Motor neuron (in vitro differentiated cells): Measurements from ENCODE around the gene HIPK2. TPM values are rescaled to one million over a fixed set of nuclear protein-coding genes. Genes with fewer than 3 reads are reported as not detected.
"Not testable (repeated sequence)": the region's sequence is repeated elsewhere in the genome, so short reads cannot be mapped to it uniquely, and the experiment has no call there.

ENCODE experiments used
- ATAC-seq, 8 experiments: fragments of 200-7000 bp; cut with Tn5 transposase; replicated peaks in 6 of 8; 2 replicates each; pipeline ENCODE4 v1.8.0; 2021; ENCODE audit warnings: mild to moderate bottlenecking in 8 of 8, moderate library complexity in 8 of 8
- H3K27ac ChIP-seq, 2 donors: fragments of 250-450 bp; sonication (Bioruptor Pico); 2 replicates each; pipeline ENCODE4 v1.9.0; 2021; ENCODE audit warnings: antibody characterized with exemption in 2 of 2, mild to moderate bottlenecking in 2 of 2, moderate library complexity in 1 of 2
- H3K4me1 ChIP-seq, 2 donors: fragments of 250-450 bp; sonication (Bioruptor Pico); replicated peaks in 1 of 2; 2 replicates each; pipeline ENCODE4 v1.6.1; 2021; ENCODE audit warnings: antibody characterized with exemption in 2 of 2, mild to moderate bottlenecking in 2 of 2, moderate library complexity in 1 of 2
- H3K4me3 ChIP-seq, 5 donors: fragments of 250-450 bp; sonication (Bioruptor Pico); 2 replicates each; pipeline ENCODE4 v1.9.0; 2021; ENCODE audit warnings: antibody characterized with exemption in 5 of 5, mild to moderate bottlenecking in 5 of 5, moderate library complexity in 4 of 5
- WGBS, 10 experiments: fragments of 450-650 bp; shearing (Covaris generic); methylation state at CpG; one replicate each; pipeline ENCODE4 v1.0.0; 2022; 5-methylcytosine and 5-hydroxymethylcytosine counted together
- in situ Hi-C, 9 experiments: fragments of 400-800 bp; cut with MboI; loops; one replicate each; pipeline ENCODE4 v1.15.0; 2021; ENCODE audit warnings: low sequenced_read_pairs in 9 of 9, low pct_unique_long_range_greater_than_20kb in 2 of 9; ENCODE audit not compliant: unreplicated experiment in 9 of 9
- total RNA-seq, 8 experiments: library from RNA; unstranded; fragments of 300-600 nt; gene quantifications; 2 replicates each; pipeline versions ENCODE4 v1.2.3 to v1.2.4, GENCODE V29; 2022

HIPK2 gene
- total RNA-seq, 8 experiments from 2014 or later = 2.0 to 34.9 (median 15.8) TPM

GRCh38 chr7:139567647-139568345 lies 210.0 kb downstream of the HIPK2 start:
- in situ Hi-C loops = no loop called here
- no peak overlapping the region for H3K27ac ChIP-seq
- ATAC-seq = no peak

GRCh38 chr7:139566736-139567646 lies 210.8 kb downstream of the HIPK2 start:
- no peak overlapping the region for H3K27ac ChIP-seq
- no peaks in the 10 kb centered on the region for H3K4me1 ChIP-seq
- no peak overlapping the region for H3K4me3 ChIP-seq
- 50 to 100% (median 85%) methylated on average over 1 to 9 of the region's 15 CpGs for WGBS, 10 experiments
- in situ Hi-C loops = no loop called here
- ATAC-seq = no peak

More at GRCh38 chr7:139567647-139568345, 210.0 kb downstream of the HIPK2 start:
- Histone ChIP-seq H3K4me3 (no peak overlapping the region), H3K4me1 (no peaks in the 10 kb centered on the region)
- 81 to 100% (median 96%) methylated on average over 1 to 9 of the region's 14 CpGs; no CpG with 5 or more reads in 1 of the 10 experiments for WGBS, 10 experiments

- in situ Hi-C loops = no loop called here
Measured at GRCh38 chr7:139566075-139566474, 211.7 kb downstream of the HIPK2 start.

GRCh38 chr7:139563856-139564255 lies 213.9 kb downstream of the HIPK2 start:
- WGBS, 10 experiments = 73 to 100% (median 85%) methylated on average over 1 to 5 of the region's 5 CpGs; no CpG with 5 or more reads in 1 of the 10 experiments
- in situ Hi-C loops = no loop called here
- Histone ChIP-seq H3K4me1 (no peaks in the 10 kb centered on the region), H3K27ac (no peak overlapping the region), H3K4me3 (no peak overlapping the region)
- no peak for ATAC-seq

More at GRCh38 chr7:139566075-139566474, 211.7 kb downstream of the HIPK2 start:
- ATAC-seq = no peak
- Histone ChIP-seq H3K27ac (no peak overlapping the region), H3K4me3 (no peak overlapping the region), H3K4me1 (no peaks in the 10 kb centered on the region)
- 38 to 100% (median 80%) methylated on average over 1 to 5 of the region's 6 CpGs for WGBS, 10 experiments

GRCh38 chr7:139562961-139563565 lies 214.7 kb downstream of the HIPK2 start:
- peak in 1 of 8 experiments; percentile 48 for ATAC-seq
- Histone ChIP-seq H3K27ac (no peak overlapping the region), H3K4me1 (no peaks in the 10 kb centered on the region), H3K4me3 (no peak overlapping the region)
- in situ Hi-C loops = no loop called here
- WGBS, 10 experiments = 33 to 100% (median 67%) methylated on average over 1 to 5 of the region's 13 CpGs; no CpG with 5 or more reads in 4 of the 10 experiments

- Histone ChIP-seq H3K27ac (no peak overlapping the region), H3K4me3 (no peak overlapping the region), H3K4me1 (no peaks in the 10 kb centered on the region)
- in situ Hi-C loops = no loop called here
- WGBS, 10 experiments = 88 to 100% (median 97%) methylated on average over 2 to 11 of the region's 12 CpGs; no CpG with 5 or more reads in 5 of the 10 experiments
- no peak for ATAC-seq
Measured at GRCh38 chr7:139562491-139562890, 215.3 kb downstream of the HIPK2 start.

GRCh38 chr7:139560678-139561077 lies 217.1 kb downstream of the HIPK2 start:
- H3K4me3 ChIP-seq = no peak overlapping the region
- H3K27ac ChIP-seq = no peak overlapping the region
- no peak for ATAC-seq
- in situ Hi-C loops = no loop called here
- 70 to 97% (median 82%) methylated on average over 2 to 5 of the region's 11 CpGs; no CpG with 5 or more reads in 5 of the 10 experiments for WGBS, 10 experiments
- H3K4me1 ChIP-seq = no peaks in the 10 kb centered on the region

GRCh38 chr7:139560199-139560598 lies 217.6 kb downstream of the HIPK2 start:
- H3K27ac ChIP-seq = no peak overlapping the region
- 71 to 100% (median 100%) methylated on average over 1 to 2 of the region's 2 CpGs; no CpG with 5 or more reads in 2 of the 10 experiments for WGBS, 10 experiments
- in situ Hi-C loops = no loop called here
- H3K4me1 ChIP-seq = no peaks in the 10 kb centered on the region
- H3K4me3 ChIP-seq = no peak overlapping the region
- no peak for ATAC-seq

GRCh38 chr7:139559364-139560105 lies 218.3 kb downstream of the HIPK2 start:
- 80 to 100% (median 94%) methylated on average over 3 to 12 of the region's 18 CpGs; no CpG with 5 or more reads in 4 of the 10 experiments for WGBS, 10 experiments
- no peak overlapping the region for H3K4me3 ChIP-seq
- H3K4me1 ChIP-seq = no peaks in the 10 kb centered on the region
- no peak overlapping the region for H3K27ac ChIP-seq
- in situ Hi-C loops = no loop called here
- ATAC-seq = peak in 1 of 8 experiments; percentile 62

GRCh38 chr7:139557857-139558581 lies 219.8 kb downstream of the HIPK2 start:
- Histone ChIP-seq H3K27ac (no peak overlapping the region), H3K4me1 (no peaks in the 10 kb centered on the region), H3K4me3 (no peak overlapping the region)
- ATAC-seq = no peak
- WGBS, 10 experiments = 39 to 100% (median 82%) methylated on average over 1 to 8 of the region's 8 CpGs; no CpG with 5 or more reads in 1 of the 10 experiments
- in situ Hi-C loops = no loop called here

- H3K4me3 ChIP-seq, H3K4me1 ChIP-seq, H3K27ac ChIP-seq, in situ Hi-C loops: not testable (repeated sequence)
- 0 to 98% (median 61%) methylated on average over 1 to 6 of the region's 8 CpGs; no CpG with 5 or more reads in 3 of the 10 experiments for WGBS, 10 experiments
- ATAC-seq = peak in 2 of 8 experiments; percentile 38 to 43
Measured at GRCh38 chr7:139553991-139554700, 223.7 kb downstream of the HIPK2 start.
